K562 (cell line): ENCODE measurements around the gene DPY19L1. TPM values are rescaled to one million over a fixed set of nuclear protein-coding genes. Genes with fewer than 3 reads are reported as not detected.

Source experiments
- ATAC-seq: fragments of 200-7000 bp; cut with Tn5 transposase; 3 replicates; pipeline ENCODE4 v1.9.1; 2020; ENCODE audit warnings: moderate library complexity
- BruUV-seq: library from RNA; stranded (reverse); fragments of 400-500 nt; replicated peaks from 2 replicates; lab custom pipeline; 2021; lab: Mats Ljungman, UMichigan
- CTCF ChIA-PET: fragments of 300-600 bp; formaldehyde crosslinking; extraction: SDS; loops from one replicate; lab custom pipeline; 2021; ENCODE audit warnings: low intra/inter-chr PET ratio; lab: Yijun Ruan, JAX
- POLR2A ChIA-PET: fragments of 300-600, 350-650 bp; sonication (Branson Sonifier 250); formaldehyde crosslinking; extraction: SDS; loops from one replicate; lab custom pipeline; 2021; ENCODE audit warnings: antibody characterized with exemption, inconsistent platforms; lab: Yijun Ruan, JAX
- DNase-seq, 4 experiments: peaks; one replicate each; pipeline versions ENCODE4 v3.0.0 to v3.0.0-alpha.2; 2011 to 2018; ENCODE audit warnings: low spot score in 3 of 4, mixed read lengths in 3 of 4; ENCODE audit errors: extremely low read depth in 1 of 4
- FAIRE-seq: peaks from 2 replicates; lab custom pipeline; 2011; peaks lifted over from hg19 to GRCh38; lab: Jason Lieb, UNC
- H2AFZ ChIP-seq: 2 replicates; pipeline ENCODE4 v1.6.0; 2011; ENCODE audit warnings: low read depth, low read length, control low read depth, inconsistent platforms
- H3K27ac ChIP-seq: fragments of 200-600 bp; 3 replicates; pipeline ENCODE4 v1.8.0; 2011; ENCODE audit warnings: low read depth, mild to moderate bottlenecking, control low read depth, inconsistent platforms, low read length, moderate library complexity, mixed read lengths; ENCODE audit errors: extremely low read depth
- H3K27me3 ChIP-seq, 2 experiments: fragments of 300-600 bp in 1 of 2; 2 replicates in 1 of 2; 3 replicates in 1 of 2; pipeline versions ENCODE4 v1.6.0 to v1.8.0; 2011; ENCODE audit warnings: inconsistent platforms in 2 of 2, low read length in 2 of 2, mild to moderate bottlenecking in 1 of 2, mixed read lengths in 1 of 2, moderate library complexity in 1 of 2; ENCODE audit not compliant: control insufficient read depth in 2 of 2, insufficient read depth in 2 of 2
- H3K36me3 ChIP-seq: fragments of 300-600 bp; 3 replicates; pipeline ENCODE4 v1.8.0; 2011; ENCODE audit warnings: mild to moderate bottlenecking, low read length, inconsistent platforms; ENCODE audit not compliant: control insufficient read depth, insufficient read depth
- H3K4me1 ChIP-seq, 2 experiments: fragments of 200-600 bp in 1 of 2; replicated peaks in 1 of 2; 2 replicates in 1 of 2; 3 replicates in 1 of 2; pipeline versions ENCODE4 v1.5.1 to v1.8.0; 2011; ENCODE audit warnings: inconsistent platforms in 2 of 2, low read length in 2 of 2, mild to moderate bottlenecking in 1 of 2, mixed read lengths in 1 of 2, moderate library complexity in 1 of 2; ENCODE audit not compliant: control insufficient read depth in 2 of 2, insufficient read depth in 2 of 2
- H3K4me2 ChIP-seq: 2 replicates; pipeline ENCODE4 v1.6.1; 2011; ENCODE audit warnings: low read length, control low read depth, inconsistent platforms, mixed read lengths; ENCODE audit not compliant: insufficient read depth
- H3K4me3 ChIP-seq: fragments of 200-600 bp; sonication (generic), shearing (Covaris generic); 2 replicates; pipeline ENCODE4 v1.5.1; 2016; ENCODE audit warnings: control low read depth, inconsistent platforms
- H3K79me2 ChIP-seq: fragments of 200-600 bp; 3 replicates; pipeline ENCODE4 v1.8.0; 2011; ENCODE audit warnings: low read length, inconsistent platforms; ENCODE audit not compliant: control insufficient read depth, insufficient read depth
- H3K9ac ChIP-seq, 2 experiments: 2 replicates each; pipeline versions ENCODE4 v1.6.0 to v1.6.1; 2011; ENCODE audit warnings: low read depth in 2 of 2, low read length in 2 of 2, control low read depth in 1 of 2, inconsistent platforms in 1 of 2, mild to moderate bottlenecking in 1 of 2, mixed read lengths in 1 of 2; ENCODE audit not compliant: insufficient read depth in 1 of 2
- H3K9me1 ChIP-seq: one replicate; pipeline ENCODE4 v1.6.0; 2011; ENCODE audit warnings: inconsistent platforms, mild to moderate bottlenecking, low read length, moderate library complexity; ENCODE audit not compliant: control insufficient read depth, insufficient read depth
- H3K9me3 ChIP-seq: replicated peaks from 2 replicates; pipeline ENCODE4 v1.5.1; 2011; ENCODE audit warnings: low read depth, low read length, inconsistent platforms; ENCODE audit not compliant: control insufficient read depth, insufficient read depth
- H4K20me1 ChIP-seq: replicated peaks from 2 replicates; pipeline ENCODE4 v1.6.1; 2011; ENCODE audit warnings: low read length, inconsistent platforms, mixed read lengths; ENCODE audit not compliant: control insufficient read depth, insufficient read depth
- BRD9 ChIP-seq: fragments of 450-650 bp; IDR thresholded peaks from 2 replicates; pipeline ENCODE4 v1.6.1; 2018; ENCODE audit warnings: low read depth; ENCODE audit not compliant: partially characterized antibody
- CEBPG ChIP-seq, 3 experiments: fragments of 200-800 bp in 1 of 3; sonication (Bioruptor generic) in 1 of 3; sonication (generic) in 1 of 3; formaldehyde crosslinking in 1 of 3; IDR thresholded peaks in 2 of 3; conservative IDR thresholded peaks in 1 of 3; 2 replicates each; pipeline versions ENCODE4 v1.6.1 to v1.8.0; 2016 to 2022; ENCODE audit warnings: missing compliant biosample characterization in 2 of 3, missing genetic modification characterization in 2 of 3, mild to moderate bottlenecking in 1 of 3, missing genetic modification reagents in 1 of 3
- NR2C2 ChIP-seq, 2 experiments: fragments of 200-800 bp in 1 of 2; sonication (Bioruptor generic) in 1 of 2; sonication (generic) in 1 of 2; formaldehyde crosslinking in 1 of 2; IDR thresholded peaks; 2 replicates each; pipeline versions ENCODE4 v1.6.1 to v1.8.0; 2016 to 2022; ENCODE audit warnings: mild to moderate bottlenecking in 1 of 2, missing compliant biosample characterization in 1 of 2, missing genetic modification characterization in 1 of 2, missing genetic modification reagents in 1 of 2
- NUFIP1 ChIP-seq: fragments of 450-650 bp; IDR thresholded peaks from 2 replicates; pipeline ENCODE4 v1.6.1; 2018; ENCODE audit not compliant: partially characterized antibody
- PHB ChIP-seq: fragments of 250-450 bp; sonication (Bioruptor Pico); IDR thresholded peaks from 2 replicates; pipeline ENCODE4 v1.5.0; 2021
- ZNF175 ChIP-seq: fragments of 200-800 bp; sonication (Bioruptor generic); IDR thresholded peaks from 2 replicates; pipeline ENCODE4 v1.6.1; 2016; ENCODE audit warnings: low read depth, mild to moderate bottlenecking, missing genetic modification characterization, missing compliant biosample characterization
- ZNF224 ChIP-seq: sonication (generic); formaldehyde crosslinking; IDR thresholded peaks from 2 replicates; pipeline ENCODE4 v1.8.0; 2022; ENCODE audit warnings: mild to moderate bottlenecking, missing genetic modification reagents
- ZNF584 ChIP-seq: fragments of 200-800 bp; sonication (Bioruptor generic); IDR thresholded peaks from 2 replicates; pipeline ENCODE4 v1.6.1; 2016; ENCODE audit warnings: low read depth, mild to moderate bottlenecking, missing genetic modification characterization, missing compliant biosample characterization
- ZNF589 ChIP-seq: fragments of 200-800 bp; sonication (Bioruptor generic); IDR thresholded peaks from 2 replicates; pipeline ENCODE4 v1.6.1; 2016; ENCODE audit warnings: low read depth, missing genetic modification characterization, missing compliant biosample characterization
- ZNF644 ChIP-seq: fragments of 200-800 bp; sonication (Bioruptor generic); IDR thresholded peaks from 2 replicates; pipeline ENCODE4 v1.6.1; 2016; ENCODE audit warnings: low read depth, missing genetic modification characterization, missing compliant biosample characterization
- WGBS: fragments of 100-300 bp; shearing (Covaris generic); methylation state at CpG from one replicate; pipeline ENCODE4 v1.1.6; 2016; ENCODE audit warnings: low coverage, mixed read lengths; ENCODE audit not compliant: insufficient coverage; ENCODE audit errors: missing lambda C conversion rate; 5-methylcytosine and 5-hydroxymethylcytosine counted together
- in situ Hi-C: fragments of 300-500 bp; cut with MboI; formaldehyde crosslinking; loops from 4 replicates; pipeline ENCODE4 v1.15.0; 2018; ENCODE audit warnings: inconsistent platforms, mixed read lengths
- intact Hi-C: fragments of 100-400 bp; cut with micrococcal nuclease; formaldehyde crosslinking; loops from 2 replicates; pipeline ENCODE4 v1.14.2; 2022
- polyA plus RNA-seq, 8 experiments: library from polyadenylated mRNA; depleted of rRNA in 4 of 8; stranded (reverse) in 5 of 8; unstranded in 3 of 8; fragments of >200 nt; fragmentation: Nextera tagmentation in 2 of 8; fragmentation: Illumina TruSeq in 1 of 8; extraction: Ambion mirVana in 2 of 8; extraction: Trizol in 1 of 8; gene quantifications; 2 replicates each; pipeline versions ENCODE4 v1.2.1 to v1.2.3, GENCODE V29; 2011 to 2014; ENCODE audit warnings: inconsistent platforms in 1 of 8, missing spikeins in 1 of 8
- total RNA-seq, 7 experiments: library from RNA; depleted of rRNA in 6 of 7; stranded (reverse); fragments of >200 nt in 6 of 7; fragmentation: Illumina TruSeq in 2 of 7; extraction: Trizol in 2 of 7; gene quantifications; 2 replicates each; pipeline versions ENCODE4 v1.2.1 to v1.2.3, GENCODE V29; 2011 to 2021; ENCODE audit warnings: low replicate concordance in 1 of 7
- TF ChIP-seq, protein P1 (sequence below), 3 experiments: fragments of 200-800 bp in 1 of 3; sonication (Bioruptor generic) in 1 of 3; sonication (generic) in 1 of 3; formaldehyde crosslinking in 1 of 3; IDR thresholded peaks; 2 replicates each; pipeline versions ENCODE4 v1.6.1 to v1.8.0; 2016 to 2022; ENCODE audit warnings: mild to moderate bottlenecking in 2 of 3, missing compliant biosample characterization in 2 of 3, missing genetic modification characterization in 2 of 3, missing genetic modification reagents in 1 of 3

DPY19L1 gene
- total and polyA plus RNA-seq, 9 of the 15 experiments (the other 6 are each of a cell fraction or from before 2014, with no cell fraction given): 4.0 to 34.3 (median 22.1) TPM

DNA sequence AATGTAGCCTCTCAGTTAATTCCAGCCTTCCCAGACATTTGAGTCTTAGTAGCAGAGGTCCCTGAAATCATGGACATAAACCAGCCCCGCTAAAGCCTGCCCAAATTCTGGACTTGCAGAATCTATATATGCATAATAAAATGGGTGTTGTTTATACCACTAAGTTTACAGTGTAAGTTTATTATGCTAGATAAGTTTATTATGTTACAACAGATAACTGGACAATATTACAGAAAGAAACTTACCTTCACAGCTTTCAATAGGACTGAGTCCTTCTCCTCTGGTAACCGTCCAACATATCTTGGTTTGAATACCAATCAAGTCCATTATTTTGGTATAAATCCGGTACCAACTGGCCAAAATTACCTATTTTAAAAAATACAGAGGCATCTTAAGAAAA, 26.2 kb downstream of the DPY19L1 start:
- TF ChIP-seq PHB (CRISPR knock-in tag): no peak
- no peak for TF ChIP-seq NUFIP1
- TF ChIP-seq, protein P1, sequence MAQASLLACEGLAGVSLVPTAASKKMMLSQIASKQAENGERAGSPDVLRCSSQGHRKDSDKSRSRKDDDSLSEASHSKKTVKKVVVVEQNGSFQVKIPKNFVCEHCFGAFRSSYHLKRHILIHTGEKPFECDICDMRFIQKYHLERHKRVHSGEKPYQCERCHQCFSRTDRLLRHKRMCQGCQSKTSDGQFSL (CRISPR knock-in tag; IDR thresholded peaks at IDR 0.05): no peak
- TF ChIP-seq, protein P1 (tag; IDR thresholded peaks at IDR 0.05): no peak
- TF ChIP-seq ZNF644 (tag): no peak
- in situ Hi-C loops: no loop called here
- Histone ChIP-seq H3K79me2 (no peaks in the 10 kb centered on the region), H3K9me3 (no peaks in the 10 kb centered on the region), H3K36me3 (peaks cover 21% of the 10 kb centered on the region; the same call in 1 of the 3 replicates), H3K4me2 (no peak overlapping the region), H3K27ac (no peak overlapping the region), H3K4me3 (no peak overlapping the region), H3K27me3 (no peaks in the 10 kb centered on the region), H2AFZ (no peak overlapping the region), H3K9ac (no peak overlapping the region), H4K20me1 (no peaks in the 10 kb centered on the region), H3K9me1 (no peaks in the 10 kb centered on the region), H3K4me1 (peaks cover 0 to 6% of the 10 kb centered on the region in 2 experiments; a peak in 3 of 5 replicates)
- DNase-seq: no peak
- CTCF ChIA-PET: no interaction called here
- WGBS: 90% methylated on average over 3 of the region's 3 CpGs
- POLR2A ChIA-PET: no interaction called here
- no peak for FAIRE-seq
- intact Hi-C loops: no loop called here
- no peak for ATAC-seq
- no TSS peak for BruUV-seq

- peaks cover 13% of the 10 kb centered on the region; the same call in 1 of the 3 replicates for H3K36me3 ChIP-seq
- H3K4me3 ChIP-seq: no peak overlapping the region
- no peaks in the 10 kb centered on the region for H4K20me1 ChIP-seq
- BruUV-seq: no TSS peak
- H3K9ac ChIP-seq: no peak overlapping the region
- H3K9me3 ChIP-seq: no peaks in the 10 kb centered on the region
- H2AFZ ChIP-seq: no peak overlapping the region
- no peak overlapping the region for H3K4me2 ChIP-seq
- in situ Hi-C loops (no loop called here), intact Hi-C loops (no loop called here)
- H3K4me1 ChIP-seq: peaks cover 0 to 23% of the 10 kb centered on the region in 2 experiments
- no peak for ATAC-seq
- no peaks in the 10 kb centered on the region for H3K9me1 ChIP-seq
- CTCF ChIA-PET: no interaction called here
- no peaks in the 10 kb centered on the region; the same call in 2 of the 3 replicates for H3K79me2 ChIP-seq
- no peak for TF ChIP-seq ZNF224 (CRISPR knock-in tag)
- 0 out of 2 replicates have a peak, but pooled peaks have one; percentile 65 for TF ChIP-seq ZNF589 (CRISPR knock-in tag)
- TF ChIP-seq ZNF584 (CRISPR knock-in tag): peak; percentile 72
- TF ChIP-seq BRD9: no peak
- TF ChIP-seq CEBPG (CRISPR knock-in tag; IDR thresholded peaks at IDR 0.05): no peak
- TF ChIP-seq CEBPG (tag; conservative IDR thresholded peaks at IDR 0.05 in 1 of 2, IDR thresholded peaks at IDR 0.05 in 1 of 2): peak in 1 of 2 experiments; percentile 73; a peak in 2 of 4 replicates
- TF ChIP-seq ZNF175 (CRISPR knock-in tag): peak; percentile 90
- TF ChIP-seq NR2C2 (CRISPR knock-in tag; IDR thresholded peaks at IDR 0.05): no peak
- peak; percentile 24; the same call in 1 of the 2 replicates for TF ChIP-seq NR2C2 (tag; IDR thresholded peaks at IDR 0.05)
- TF ChIP-seq, all 486 proteins: peak for 5
- Histone ChIP-seq H3K27me3 (no peaks in the 10 kb centered on the region), H3K27ac (no peak overlapping the region)
- POLR2A ChIA-PET: no interaction called here
- FAIRE-seq (no peak), DNase-seq (no peak)
Observed at GRCh38 chr7:35007768-35008167, 29.5 kb downstream of the DPY19L1 start.
